ENCODE measurements around the gene KRTCAP2.

Gene KRTCAP2

GRCh38 chr1:155202198-155202597 is 29.1 kb upstream of the KRTCAP2 start:
- Histone ChIP-seq H2AFZ (no peak overlapping the region), H3K4me1 (no peaks in the 10 kb centered on the region), H3K9me3 (ENCODE audit: control insufficient read depth, low read length) (no peaks in the 10 kb centered on the region), H3K79me2 (no peaks in the 10 kb centered on the region), H3K27ac (no peak overlapping the region), H3K4me2 (ENCODE audit: low read length) (no peak overlapping the region), H3K4me3 (ENCODE audit: low read depth, low read length) (no peak overlapping the region), H3K36me3 (ENCODE audit: control insufficient read depth, insufficient read depth, low read length) (no peaks in the 10 kb centered on the region), H3K9ac (no peak overlapping the region), H3K27me3 (ENCODE audit: control insufficient read depth, insufficient read depth, low read length) (no peaks in the 10 kb centered on the region)
- TF ChIP-seq CTCF (IDR thresholded peaks at IDR 0.05), result no peak

GRCh38 chr1:155200920-155201319 is 27.8 kb upstream of the KRTCAP2 start:
- Histone ChIP-seq H2AFZ (no peak overlapping the region), H3K79me2 (no peaks in the 10 kb centered on the region), H3K27me3 (ENCODE audit: control insufficient read depth, insufficient read depth, low read length) (no peaks in the 10 kb centered on the region), H3K9ac (no peak overlapping the region), H3K4me2 (ENCODE audit: low read length) (no peak overlapping the region), H3K4me1 (no peaks in the 10 kb centered on the region), H3K36me3 (ENCODE audit: control insufficient read depth, insufficient read depth, low read length) (no peaks in the 10 kb centered on the region), H3K4me3 (ENCODE audit: low read depth, low read length) (no peak overlapping the region), H3K27ac (no peak overlapping the region), H3K9me3 (ENCODE audit: control insufficient read depth, low read length) (no peaks in the 10 kb centered on the region)
- TF ChIP-seq CTCF (IDR thresholded peaks at IDR 0.05), result no peak

- no peak overlapping the region for H2AFZ ChIP-seq
- H3K9ac ChIP-seq, result no peak overlapping the region
- no peaks in the 10 kb centered on the region for H3K9me3 ChIP-seq (ENCODE audit: control insufficient read depth, low read length)
- H3K36me3 ChIP-seq (ENCODE audit: control insufficient read depth, insufficient read depth, low read length), result no peaks in the 10 kb centered on the region
- H3K4me2 ChIP-seq (ENCODE audit: low read length), result no peak overlapping the region
- no peak for TF ChIP-seq CTCF (IDR thresholded peaks at IDR 0.05)
- H3K4me1 ChIP-seq, result no peaks in the 10 kb centered on the region
- no peak overlapping the region for H3K4me3 ChIP-seq (ENCODE audit: low read depth, low read length)
- H3K79me2 ChIP-seq, result no peaks in the 10 kb centered on the region
- no peak overlapping the region for H3K27ac ChIP-seq
- no peaks in the 10 kb centered on the region for H3K27me3 ChIP-seq (ENCODE audit: control insufficient read depth, insufficient read depth, low read length)
Measured at GRCh38 chr1:155199792-155200191, 26.7 kb upstream of the KRTCAP2 start.

GRCh38 chr1:155198547-155198906 is 25.4 kb upstream of the KRTCAP2 start:
- no peaks in the 10 kb centered on the region for H3K79me2 ChIP-seq
- H3K36me3 ChIP-seq (ENCODE audit: control insufficient read depth, insufficient read depth, low read length), result no peaks in the 10 kb centered on the region
- no peak overlapping the region for H2AFZ ChIP-seq
- H3K4me1 ChIP-seq, result no peaks in the 10 kb centered on the region
- H3K9ac ChIP-seq, result no peak overlapping the region
- no peaks in the 10 kb centered on the region for H3K9me3 ChIP-seq (ENCODE audit: control insufficient read depth, low read length)
- no peak overlapping the region for H3K27ac ChIP-seq
- TF ChIP-seq CTCF (IDR thresholded peaks at IDR 0.05), result no peak
- no peak overlapping the region for H3K4me2 ChIP-seq (ENCODE audit: low read length)
- H3K4me3 ChIP-seq (ENCODE audit: low read depth, low read length), result no peak overlapping the region
- no peaks in the 10 kb centered on the region for H3K27me3 ChIP-seq (ENCODE audit: control insufficient read depth, insufficient read depth, low read length)

GRCh38 chr1:155197901-155198546 is 24.9 kb upstream of the KRTCAP2 start:
- no peaks in the 10 kb centered on the region for H3K79me2 ChIP-seq
- no peaks in the 10 kb centered on the region for H3K27me3 ChIP-seq (ENCODE audit: control insufficient read depth, insufficient read depth, low read length)
- H2AFZ ChIP-seq, result no peak overlapping the region
- TF ChIP-seq CTCF (IDR thresholded peaks at IDR 0.05), result no peak
- no peaks in the 10 kb centered on the region for H3K36me3 ChIP-seq (ENCODE audit: control insufficient read depth, insufficient read depth, low read length)
- no peaks in the 10 kb centered on the region for H3K4me1 ChIP-seq
- H3K27ac ChIP-seq, result no peak overlapping the region
- H3K4me3 ChIP-seq (ENCODE audit: low read depth, low read length), result no peak overlapping the region
- no peak overlapping the region for H3K4me2 ChIP-seq (ENCODE audit: low read length)
- no peaks in the 10 kb centered on the region for H3K9me3 ChIP-seq (ENCODE audit: control insufficient read depth, low read length)
- no peak overlapping the region for H3K9ac ChIP-seq

All from parathyroid adenoma (tissue), 2 donors.